ENCODE results near the gene THRB.

Gene THRB

GRCh38 chr3:24487325-24488262 lies 7.1 kb downstream of the THRB start:
- DNase-seq, result no peak

GRCh38 chr3:24485511-24485910 lies 9.1 kb downstream of the THRB start:
- DNase-seq, result no peak

GRCh38 chr3:24483873-24484272 lies 10.8 kb downstream of the THRB start:
- no peak for DNase-seq

GRCh38 chr3:24482096-24482705 lies 12.4 kb downstream of the THRB start:
- no peak for DNase-seq

- DNase-seq, result no peak
Measured at GRCh38 chr3:24481193-24481592, 13.5 kb downstream of the THRB start.

- no peak for DNase-seq
Measured at GRCh38 chr3:24480497-24480896, 14.2 kb downstream of the THRB start.

- DNase-seq, result no peak
Measured at GRCh38 chr3:24479816-24480215, 14.8 kb downstream of the THRB start.

- no peak for DNase-seq
Measured at GRCh38 chr3:24476871-24477656, 17.6 kb downstream of the THRB start.

- DNase-seq, result no peak
Measured at GRCh38 chr3:24475925-24476324, 18.7 kb downstream of the THRB start.

- DNase-seq, result no peak
Measured at GRCh38 chr3:24474862-24475261, 19.8 kb downstream of the THRB start.

GRCh38 chr3:24472358-24472757 lies 22.3 kb downstream of the THRB start:
- DNase-seq, result no peak

- DNase-seq, result no peak
Measured at GRCh38 chr3:24471486-24471885, 23.2 kb downstream of the THRB start.

GRCh38 chr3:24470277-24470676 lies 24.4 kb downstream of the THRB start:
- no peak for DNase-seq

- DNase-seq, result no peak
Measured at GRCh38 chr3:24464389-24464788, 30.3 kb downstream of the THRB start.

- DNase-seq, result no peak
Measured at GRCh38 chr3:24462737-24463136, 31.9 kb downstream of the THRB start.

GRCh38 chr3:24460974-24461373 lies 33.7 kb downstream of the THRB start:
- no peak for DNase-seq

GRCh38 chr3:24457719-24458118 lies 36.9 kb downstream of the THRB start:
- DNase-seq, result no peak

- DNase-seq, result no peak
Measured at GRCh38 chr3:24454856-24455255, 39.8 kb downstream of the THRB start.

GRCh38 chr3:24454393-24454792 lies 40.3 kb downstream of the THRB start:
- no peak for DNase-seq

GRCh38 chr3:24451461-24452099 lies 43.1 kb downstream of the THRB start:
- no peak for DNase-seq

GRCh38 chr3:24450160-24450907 lies 44.3 kb downstream of the THRB start:
- DNase-seq, result no peak

- DNase-seq, result no peak
Measured at GRCh38 chr3:24447836-24448235, 46.8 kb downstream of the THRB start.

All from stimulated activated CD4-positive, alpha-beta T cell treated with anti-CD3 and anti-CD28 coated beads, Interleukin-12 subunit alpha, Interleukin-12 subunit beta, amount 100 ng/mL, for 4 hours (primary cell).